Dermis blood vessel endothelial cell (primary cell): Measurements from ENCODE around the gene PPOX. TPM values are rescaled to one million over a fixed set of nuclear protein-coding genes. Genes with fewer than 3 reads are reported as not detected.
A peak's percentile ranks its signal among the peaks of the same experiment; 100 is the strongest.

Experiments used
- DNase-seq: peaks from one replicate; pipeline ENCODE4 v3.0.0; 2010
- total RNA-seq: library from RNA; depleted of rRNA; stranded (reverse); fragments of >200 nt; gene quantifications from 2 replicates; pipeline ENCODE4 v1.2.3, GENCODE V29; 2014

Gene PPOX
- total RNA-seq, 1 donor from 2014 or later, result 18.0 TPM

- peak; percentile 94 for DNase-seq
These were observed 12.4 kb upstream of the PPOX start, which contains the start of gene UFC1 for GRCh38 chr1:161153682-161154337. Gene UFC1 (plus strand): TSS chr1:161153978. CDS start chr1:161153998, 20 bp downstream.

GRCh38 chr1:161157867-161158266 is 8.4 kb upstream of the PPOX start:
- no peak for DNase-seq

- no peak for DNase-seq
These were observed 7.8 kb upstream of the PPOX start for GRCh38 chr1:161158316-161159010.

GRCh38 chr1:161159087-161159912 is 6.9 kb upstream of the PPOX start, which contains the start of gene USP21:
Gene USP21 (plus strand): TSS chr1:161159500. CDS start chr1:161160641, 1,141 bp downstream.
- DNase-seq, result peak; percentile 94

GRCh38 chr1:161159913-161160243 is 6.3 kb upstream of the PPOX start:
- DNase-seq, result no peak

- DNase-seq, result no peak
These were observed 5.5 kb upstream of the PPOX start for GRCh38 chr1:161160671-161161145.

- DNase-seq, result no peak
These were observed 4.6 kb upstream of the PPOX start for GRCh38 chr1:161161652-161162051.

GRCh38 chr1:161162052-161162451 is 4.2 kb upstream of the PPOX start:
- no peak for DNase-seq

GRCh38 chr1:161162806-161163205 is 3.4 kb upstream of the PPOX start:
- no peak for DNase-seq

- no peak for DNase-seq
These were observed 2.4 kb upstream of the PPOX start for GRCh38 chr1:161163793-161164192.

GRCh38 chr1:161164901-161165610 is 1.2 kb upstream of the PPOX start:
- DNase-seq, result no peak

GRCh38 chr1:161166669-161167548 is 683 bp downstream of the PPOX start:
- peak; percentile 44 for DNase-seq

- DNase-seq, result no peak
These were observed 2.7 kb downstream of the PPOX start for GRCh38 chr1:161168906-161169305.

- DNase-seq, result no peak
These were observed 5.0 kb downstream of the PPOX start for GRCh38 chr1:161171191-161171590.

GRCh38 chr1:161171696-161172095 is 5.5 kb downstream of the PPOX start:
- no peak for DNase-seq

- DNase-seq, result no peak
These were observed 6.1 kb downstream of the PPOX start for GRCh38 chr1:161172349-161172748.

GRCh38 chr1:161172776-161173376 is 6.7 kb downstream of the PPOX start:
- DNase-seq, result no peak

- DNase-seq, result no peak
These were observed 7.5 kb downstream of the PPOX start for GRCh38 chr1:161173711-161174110.

GRCh38 chr1:161174911-161175310 is 8.7 kb downstream of the PPOX start:
- DNase-seq, result no peak

- no peak for DNase-seq
These were observed 9.7 kb downstream of the PPOX start for GRCh38 chr1:161175771-161176453.
